Measurements from ENCODE around the gene PSME1.

DNA sequence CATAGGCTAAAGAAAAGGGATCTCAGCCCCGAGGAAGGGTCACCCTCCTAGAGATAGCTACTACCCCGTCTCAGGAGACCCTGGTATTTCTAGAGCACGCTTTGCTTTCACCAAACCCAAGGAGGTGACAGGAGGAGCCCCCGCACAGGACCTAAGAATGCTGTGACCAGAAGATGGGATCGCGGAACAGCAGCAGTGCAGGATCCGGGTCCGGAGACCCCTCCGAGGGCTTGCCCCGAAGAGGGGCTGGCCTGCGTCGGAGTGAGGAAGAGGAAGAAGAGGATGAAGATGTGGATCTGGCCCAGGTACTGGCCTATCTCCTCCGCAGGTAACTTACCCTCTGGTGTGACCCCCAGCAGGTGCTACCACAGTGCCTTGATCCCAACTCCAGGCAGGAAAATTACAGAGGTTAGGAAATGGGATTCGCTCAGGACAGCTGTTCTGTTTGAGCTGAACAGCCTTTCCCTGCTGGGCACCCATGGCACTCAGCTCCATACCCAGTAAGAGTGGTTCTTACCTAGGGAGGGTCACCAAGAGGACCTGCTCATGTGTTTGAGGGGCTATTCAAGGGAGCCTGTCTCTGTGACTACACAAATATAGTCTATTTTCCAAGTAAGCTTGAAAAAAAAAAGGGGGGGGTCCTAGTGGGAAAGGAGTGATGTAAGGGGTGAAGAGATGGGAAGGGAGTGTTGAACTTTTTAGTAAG, 20.4 kb upstream of the PSME1 start:
- TF ChIP-seq, protein P1, sequence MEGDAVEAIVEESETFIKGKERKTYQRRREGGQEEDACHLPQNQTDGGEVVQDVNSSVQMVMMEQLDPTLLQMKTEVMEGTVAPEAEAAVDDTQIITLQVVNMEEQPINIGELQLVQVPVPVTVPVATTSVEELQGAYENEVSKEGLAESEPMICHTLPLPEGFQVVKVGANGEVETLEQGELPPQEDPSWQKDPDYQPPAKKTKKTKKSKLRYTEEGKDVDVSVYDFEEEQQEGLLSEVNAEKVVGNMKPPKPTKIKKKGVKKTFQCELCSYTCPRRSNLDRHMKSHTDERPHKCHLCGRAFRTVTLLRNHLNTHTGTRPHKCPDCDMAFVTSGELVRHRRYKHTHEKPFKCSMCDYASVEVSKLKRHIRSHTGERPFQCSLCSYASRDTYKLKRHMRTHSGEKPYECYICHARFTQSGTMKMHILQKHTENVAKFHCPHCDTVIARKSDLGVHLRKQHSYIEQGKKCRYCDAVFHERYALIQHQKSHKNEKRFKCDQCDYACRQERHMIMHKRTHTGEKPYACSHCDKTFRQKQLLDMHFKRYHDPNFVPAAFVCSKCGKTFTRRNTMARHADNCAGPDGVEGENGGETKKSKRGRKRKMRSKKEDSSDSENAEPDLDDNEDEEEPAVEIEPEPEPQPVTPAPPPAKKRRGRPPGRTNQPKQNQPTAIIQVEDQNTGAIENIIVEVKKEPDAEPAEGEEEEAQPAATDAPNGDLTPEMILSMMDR (IDR thresholded peaks at IDR 0.05; ENCODE audit: low read length), result no peak
- TF ChIP-seq EZH2 (optimal IDR thresholded peaks at IDR 0.05; ENCODE audit: low read depth, low read length), result no peak
- no peak for TF ChIP-seq EZH2phosphoT487 (IDR thresholded peaks at IDR 0.05; ENCODE audit: low read length)

Measured in MM.1S (cell line).